Inflammatory macrophage (primary cell): ENCODE results near the gene DUSP12.
A peak's percentile ranks its signal among the peaks of the same experiment; 100 is the strongest.
"Not testable (repeated sequence)": the region's sequence is repeated elsewhere in the genome, so short reads cannot be mapped to it uniquely, and the experiment has no call there.

Experiments
- DNase-seq, 2 donors: peaks; one replicate each; pipeline ENCODE4 v3.0.0-alpha.2; 2020 to 2022
- total RNA-seq, 18 experiments: gene quantifications; one replicate each; lab custom pipeline; 2026; ENCODE audit warnings: mixed read lengths in 6 of 18, inconsistent platforms in 2 of 18; lab: John Stamatoyannopoulos, UW

DUSP12 gene
- 4.4 to 18.4 (median 14.3) reads per million in 18 experiments for total RNA-seq

- DNase-seq, result peak; percentile 95 to 96
Measured at GRCh38 chr1:161749509-161750407, at the start of gene DUSP12. DUSP12 (plus strand) TSS chr1:161749786; CDS start chr1:161749802, 16 bp downstream.

GRCh38 chr1:161702250-161702649 lies 47.3 kb upstream of the DUSP12 start:
- DNase-seq, result no peak

GRCh38 chr1:161705537-161705936 lies 44.0 kb upstream of the DUSP12 start:
- no peak for DNase-seq

- peak; percentile 56 to 73 for DNase-seq
Measured at GRCh38 chr1:161706113-161706481, 43.5 kb upstream of the DUSP12 start.

GRCh38 chr1:161706482-161707347 lies 42.9 kb upstream of the DUSP12 start, which contains the start of gene FCRLA:
FCRLA (plus strand) TSS chr1:161707229; CDS start chr1:161707265, 36 bp downstream.
- peak; percentile 64 to 78 for DNase-seq

GRCh38 chr1:161707503-161707902 lies 42.1 kb upstream of the DUSP12 start:
- no peak for DNase-seq

GRCh38 chr1:161709373-161709772 lies 40.2 kb upstream of the DUSP12 start:
- no peak for DNase-seq

- DNase-seq, result no peak
Measured at GRCh38 chr1:161710560-161710959, 39.0 kb upstream of the DUSP12 start.

- peak; percentile 46 to 67 for DNase-seq
Measured at GRCh38 chr1:161718559-161719324, 30.8 kb upstream of the DUSP12 start.

GRCh38 chr1:161719325-161719611 lies 30.3 kb upstream of the DUSP12 start:
- DNase-seq, result no peak

GRCh38 chr1:161720422-161720821 lies 29.2 kb upstream of the DUSP12 start:
- DNase-seq, result peak; percentile 56 to 60

GRCh38 chr1:161720956-161721737 lies 28.4 kb upstream of the DUSP12 start, which contains the start of gene FCRLB:
FCRLB (plus strand) TSS chr1:161721544; CDS start chr1:161722673, 1,129 bp downstream.
- peak; percentile 54 to 83 for DNase-seq

- peak; percentile 90 to 95 for DNase-seq
Measured at GRCh38 chr1:161721738-161722343, 27.7 kb upstream of the DUSP12 start.

GRCh38 chr1:161722406-161722805 lies 27.2 kb upstream of the DUSP12 start:
- DNase-seq, result no peak

- DNase-seq, result no peak
Measured at GRCh38 chr1:161723459-161724141, 26.0 kb upstream of the DUSP12 start.

- DNase-seq, result not testable (repeated sequence)
Measured at GRCh38 chr1:161725258-161725907, 24.2 kb upstream of the DUSP12 start.

GRCh38 chr1:161725908-161726472 lies 23.6 kb upstream of the DUSP12 start:
- DNase-seq, result peak in 1 of 2 donors; percentile 49

- DNase-seq, result peak; percentile 71 to 91
Measured at GRCh38 chr1:161726473-161727255, 22.9 kb upstream of the DUSP12 start.
